HEK293 (cell line): ENCODE results near the gene ANTXR1.

Experiments used
- CTCF ChIP-seq: fragments of 450-650 bp; formaldehyde crosslinking; IDR thresholded peaks from 2 replicates; pipeline ENCODE4 v1.5.1; 2016; ENCODE audit warnings: missing biosample characterization, missing genetic modification characterization
- ZNF521 ChIP-seq: fragments of 450-650 bp; formaldehyde crosslinking; IDR thresholded peaks from 2 replicates; pipeline ENCODE4 v1.5.1; 2017; ENCODE audit warnings: missing biosample characterization, mild to moderate bottlenecking, missing genetic modification characterization

DNA sequence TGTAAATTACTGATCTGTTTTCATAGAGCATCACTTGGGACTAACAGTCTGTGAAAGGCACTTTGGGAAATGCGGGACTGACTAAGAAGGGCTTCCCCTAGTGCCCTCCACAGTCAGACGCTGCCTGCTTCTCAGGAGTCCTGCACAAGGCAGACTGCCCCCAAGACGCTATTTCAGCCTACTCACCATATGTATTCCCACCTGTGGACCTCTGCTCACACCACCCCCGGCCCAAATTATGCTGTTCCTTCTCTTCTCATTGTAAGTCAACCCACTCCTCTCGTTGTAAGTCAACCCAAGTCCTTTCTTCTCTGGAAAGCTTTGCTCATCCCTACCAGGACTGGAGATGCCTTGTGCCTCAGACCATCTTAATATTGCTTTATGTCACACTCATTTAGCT, 198.7 kb downstream of the ANTXR1 start:
- no peak for TF ChIP-seq ZNF521 (tag by site-specific recombination)
- TF ChIP-seq CTCF (tag by site-specific recombination), result no peak
